Progenitor cell of endocrine pancreas (in vitro differentiated cells): ENCODE results near the gene LAMA2. TPM values are rescaled to one million over a fixed set of nuclear protein-coding genes. Genes with fewer than 3 reads are reported as not detected.

Source experiments
- DNase-seq: peaks from one replicate; pipeline ENCODE4 v3.0.0; 2021; ENCODE audit warnings: low spot score; ENCODE audit not compliant: unreplicated experiment
- H3K27ac Mint-ChIP-seq: 2 replicates; pipeline ENCODE4 v1.8.0; 2021; ENCODE audit warnings: mild to moderate bottlenecking, moderate library complexity, mixed read lengths
- H3K27me3 Mint-ChIP-seq: 2 replicates; pipeline ENCODE4 v1.8.0; 2021; ENCODE audit warnings: mixed read lengths
- H3K36me3 Mint-ChIP-seq: 2 replicates; pipeline ENCODE4 v1.8.0; 2022; ENCODE audit warnings: mixed read lengths; ENCODE audit not compliant: insufficient read depth
- H3K4me1 Mint-ChIP-seq: 2 replicates; pipeline ENCODE4 v1.8.0; 2021; ENCODE audit warnings: low read depth, mixed read lengths
- H3K4me3 Mint-ChIP-seq: 2 replicates; pipeline ENCODE4 v1.8.0; 2021; ENCODE audit warnings: low read depth, mild to moderate bottlenecking, moderate library complexity, mixed read lengths
- H3K9me3 Mint-ChIP-seq: 2 replicates; pipeline ENCODE4 v1.8.0; 2021; ENCODE audit warnings: low read depth, mixed read lengths
- CTCF ChIP-seq: fragments of 200-600 bp; sonication (generic); IDR thresholded peaks from one replicate; pipeline ENCODE4 v1.5.0; 2021; ENCODE audit warnings: antibody characterized with exemption, mild to moderate bottlenecking; ENCODE audit not compliant: unreplicated experiment
- total RNA-seq: library from RNA; stranded (reverse); gene quantifications from 2 replicates; pipeline ENCODE4 v1.2.1, GENCODE V29; 2021

Gene LAMA2
- total RNA-seq, 1 donor from 2014 or later = 0.22 TPM

- no peaks in the 10 kb centered on the region for H3K36me3 Mint-ChIP-seq
- no peak overlapping the region for H3K27ac Mint-ChIP-seq
- DNase-seq = no peak
- H3K4me3 Mint-ChIP-seq = no peak overlapping the region
- no peak for TF ChIP-seq CTCF
- H3K4me1 Mint-ChIP-seq = peaks cover 3% of the 10 kb centered on the region
- H3K9me3 Mint-ChIP-seq = no peaks in the 10 kb centered on the region
- H3K27me3 Mint-ChIP-seq = no peaks in the 10 kb centered on the region
These were observed 34.6 kb upstream of the LAMA2 start for GRCh38 chr6:128848212-128848935.

GRCh38 chr6:128855581-128856085 is 27.3 kb upstream of the LAMA2 start:
- Mint-ChIP-seq H3K4me3 (no peak overlapping the region), H3K36me3 (no peaks in the 10 kb centered on the region), H3K9me3 (peaks cover 8% of the 10 kb centered on the region), H3K27ac (no peak overlapping the region), H3K27me3 (no peaks in the 10 kb centered on the region), H3K4me1 (peaks cover 1% of the 10 kb centered on the region)
- no peak for DNase-seq
- no peak for TF ChIP-seq CTCF

- H3K36me3 Mint-ChIP-seq = peaks cover 4% of the 10 kb centered on the region
- H3K9me3 Mint-ChIP-seq = peaks cover 21% of the 10 kb centered on the region
These were observed 25.1 kb upstream of the LAMA2 start for GRCh38 chr6:128857806-128858205.

GRCh38 chr6:128860782-128861181 is 22.2 kb upstream of the LAMA2 start:
- no peaks in the 10 kb centered on the region for H3K27me3 Mint-ChIP-seq
- no peaks in the 10 kb centered on the region for H3K4me1 Mint-ChIP-seq
- peaks cover 21% of the 10 kb centered on the region for H3K9me3 Mint-ChIP-seq
- no peak overlapping the region for H3K4me3 Mint-ChIP-seq
- TF ChIP-seq CTCF = no peak
- H3K27ac Mint-ChIP-seq = no peak overlapping the region
- DNase-seq = no peak
- H3K36me3 Mint-ChIP-seq = peaks cover 4% of the 10 kb centered on the region

More at GRCh38 chr6:128857806-128858205, 25.1 kb upstream of the LAMA2 start:
- Mint-ChIP-seq H3K4me3 (no peak overlapping the region), H3K27me3 (no peaks in the 10 kb centered on the region), H3K27ac (no peak overlapping the region), H3K4me1 (no peaks in the 10 kb centered on the region)
- no peak for TF ChIP-seq CTCF
- DNase-seq = no peak

- Mint-ChIP-seq H3K9me3 (peaks cover 21% of the 10 kb centered on the region), H3K27ac (no peak overlapping the region), H3K36me3 (peaks cover 4% of the 10 kb centered on the region), H3K4me1 (no peaks in the 10 kb centered on the region), H3K27me3 (no peaks in the 10 kb centered on the region), H3K4me3 (no peak overlapping the region)
- no peak for DNase-seq
- TF ChIP-seq CTCF = no peak
These were observed 19.0 kb upstream of the LAMA2 start for GRCh38 chr6:128863983-128864382.
